IPS-18c (cell line): ENCODE results near the gene DMWD.

Experiments
- H3K4me3 ChIP-seq: 2 replicates; pipeline ENCODE4 v1.7.0; 2013; ENCODE audit warnings: low read depth, mild to moderate bottlenecking, low read length, moderate library complexity; ENCODE audit not compliant: insufficient read depth
- H3K9me3 ChIP-seq: one replicate; pipeline ENCODE4 v1.6.1; 2013; ENCODE audit warnings: mild to moderate bottlenecking, low read length, moderate library complexity; ENCODE audit not compliant: control insufficient read depth, insufficient read depth

DMWD gene, protein sequence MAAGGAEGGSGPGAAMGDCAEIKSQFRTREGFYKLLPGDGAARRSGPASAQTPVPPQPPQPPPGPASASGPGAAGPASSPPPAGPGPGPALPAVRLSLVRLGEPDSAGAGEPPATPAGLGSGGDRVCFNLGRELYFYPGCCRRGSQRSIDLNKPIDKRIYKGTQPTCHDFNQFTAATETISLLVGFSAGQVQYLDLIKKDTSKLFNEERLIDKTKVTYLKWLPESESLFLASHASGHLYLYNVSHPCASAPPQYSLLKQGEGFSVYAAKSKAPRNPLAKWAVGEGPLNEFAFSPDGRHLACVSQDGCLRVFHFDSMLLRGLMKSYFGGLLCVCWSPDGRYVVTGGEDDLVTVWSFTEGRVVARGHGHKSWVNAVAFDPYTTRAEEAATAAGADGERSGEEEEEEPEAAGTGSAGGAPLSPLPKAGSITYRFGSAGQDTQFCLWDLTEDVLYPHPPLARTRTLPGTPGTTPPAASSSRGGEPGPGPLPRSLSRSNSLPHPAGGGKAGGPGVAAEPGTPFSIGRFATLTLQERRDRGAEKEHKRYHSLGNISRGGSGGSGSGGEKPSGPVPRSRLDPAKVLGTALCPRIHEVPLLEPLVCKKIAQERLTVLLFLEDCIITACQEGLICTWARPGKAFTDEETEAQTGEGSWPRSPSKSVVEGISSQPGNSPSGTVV

DNA sequence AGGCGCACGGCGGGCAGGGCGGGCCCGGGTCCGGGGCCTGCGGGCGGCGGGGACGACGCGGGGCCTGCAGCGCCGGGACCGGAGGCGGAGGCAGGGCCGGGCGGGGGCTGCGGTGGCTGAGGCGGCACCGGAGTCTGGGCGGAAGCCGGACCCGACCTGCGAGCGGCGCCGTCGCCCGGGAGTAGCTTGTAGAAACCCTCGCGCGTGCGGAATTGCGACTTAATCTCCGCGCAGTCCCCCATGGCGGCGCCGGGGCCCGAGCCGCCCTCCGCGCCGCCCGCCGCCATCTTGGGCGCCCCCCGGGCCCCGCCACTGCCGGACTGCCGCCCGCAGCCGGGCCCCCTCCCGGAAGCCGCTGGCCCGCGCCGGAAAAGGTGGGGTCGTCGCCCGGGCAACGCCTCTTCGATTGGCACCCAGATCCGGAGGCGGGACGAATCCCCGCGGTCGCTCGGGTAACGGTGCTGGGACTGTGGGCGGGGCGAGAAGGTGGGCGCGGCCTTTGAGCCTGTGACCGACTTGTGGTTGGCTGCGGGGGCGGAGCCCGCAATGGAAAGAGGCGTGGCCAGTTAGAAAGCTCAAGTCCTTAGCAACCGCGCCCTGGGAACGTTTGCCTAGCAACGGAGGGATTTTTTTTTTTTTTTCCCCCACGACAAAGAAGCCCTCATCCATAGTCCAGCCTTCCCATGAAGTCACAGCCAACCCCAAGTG lies at the start of gene DMWD:
Gene DMWD (minus strand): TSS at position 376 of the 708 bp plus-strand sequence. CDS start 89 bp downstream, at position 287.
- Histone ChIP-seq H3K9me3 (no peaks in the 10 kb centered on the region), H3K4me3 (peak within 1 kb of the TSS; percentile 91)

DNA sequence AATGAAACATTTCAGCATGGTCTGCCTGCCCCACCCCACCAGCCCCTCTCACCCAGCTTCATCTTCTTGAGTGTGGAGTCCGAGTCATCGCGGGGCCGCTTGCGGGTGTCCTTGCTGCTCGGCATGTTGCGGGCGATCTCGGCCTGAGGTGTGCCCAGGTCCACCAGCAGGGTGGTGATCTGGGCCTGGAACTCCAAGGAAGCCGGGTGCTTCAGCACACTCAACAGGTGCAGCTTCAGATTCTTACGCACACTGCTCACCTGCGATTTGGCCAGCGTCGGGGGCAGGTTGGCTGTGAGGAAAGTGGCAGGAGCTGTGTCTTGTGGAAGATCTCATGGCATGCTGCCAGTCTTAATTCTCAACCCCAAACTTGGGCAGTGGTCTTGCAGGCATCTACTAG lies 49.6 kb upstream of the DMWD start:
- Histone ChIP-seq H3K4me3 (no peak overlapping the region), H3K9me3 (peaks cover 2% of the 10 kb centered on the region)

DNA sequence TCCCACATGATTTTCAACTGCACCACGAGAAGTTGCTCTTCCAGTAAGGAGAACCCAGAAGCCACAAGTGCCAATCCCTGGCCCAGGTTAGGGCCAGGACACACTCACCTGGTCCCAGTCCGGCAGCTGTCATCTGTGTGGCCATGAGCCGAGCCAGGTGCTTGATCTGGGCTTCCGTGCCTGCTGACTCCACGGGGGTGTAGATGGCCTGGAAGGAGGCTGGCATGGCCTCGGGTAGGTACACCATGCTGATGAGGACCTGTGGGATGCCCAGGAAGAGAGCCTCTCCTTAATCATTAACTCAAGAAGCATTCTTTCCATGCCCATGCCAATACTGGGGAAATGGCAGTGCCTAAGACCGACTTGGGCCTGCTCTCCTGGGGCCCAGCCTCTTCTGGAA lies 42.3 kb upstream of the DMWD start:
- no peaks in the 10 kb centered on the region for H3K9me3 ChIP-seq
- no peak overlapping the region for H3K4me3 ChIP-seq

DNA sequence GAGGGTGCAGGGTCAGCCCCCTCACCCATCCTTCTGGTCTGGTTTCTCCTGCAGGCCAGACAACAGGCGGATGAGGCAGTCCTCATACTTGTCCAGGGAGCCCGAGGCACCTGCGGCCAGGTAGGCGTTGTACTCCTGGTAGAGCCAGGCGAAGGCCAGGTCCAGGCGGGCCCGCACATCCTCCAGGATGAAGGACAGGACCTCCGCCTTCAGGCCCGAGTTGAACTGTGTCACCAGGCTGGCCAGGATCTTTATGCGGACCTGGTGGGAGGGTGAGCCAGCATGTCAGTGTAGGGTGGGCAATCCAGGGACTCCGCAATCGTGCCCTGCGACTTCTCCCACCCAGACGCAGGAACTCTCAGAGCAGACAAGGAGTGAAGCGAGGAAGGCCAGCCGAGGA lies 36.3 kb upstream of the DMWD start:
- H3K9me3 ChIP-seq, result no peaks in the 10 kb centered on the region
- H3K4me3 ChIP-seq, result no peak overlapping the region

DNA sequence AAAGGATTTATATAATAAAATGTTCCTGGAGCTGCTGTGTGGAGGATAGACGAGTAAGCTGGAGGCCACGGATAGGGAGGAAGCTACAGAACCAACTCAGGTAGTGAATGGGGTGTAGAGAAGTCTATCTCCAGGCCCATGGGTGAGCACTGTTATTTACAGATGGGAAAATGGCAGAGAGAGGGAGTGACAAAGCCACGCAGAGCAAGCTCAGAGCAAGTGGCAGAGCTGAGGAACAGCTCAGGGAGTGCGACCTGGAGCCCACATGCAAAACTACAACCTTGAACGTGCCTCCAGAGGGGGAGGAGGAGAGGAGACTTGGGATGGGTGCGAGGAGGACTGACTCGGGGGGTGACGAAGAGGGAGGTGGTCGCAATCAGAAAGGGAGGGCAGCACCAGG lies 35.9 kb upstream of the DMWD start:
- Histone ChIP-seq H3K4me3 (no peak overlapping the region), H3K9me3 (no peaks in the 10 kb centered on the region)

DNA sequence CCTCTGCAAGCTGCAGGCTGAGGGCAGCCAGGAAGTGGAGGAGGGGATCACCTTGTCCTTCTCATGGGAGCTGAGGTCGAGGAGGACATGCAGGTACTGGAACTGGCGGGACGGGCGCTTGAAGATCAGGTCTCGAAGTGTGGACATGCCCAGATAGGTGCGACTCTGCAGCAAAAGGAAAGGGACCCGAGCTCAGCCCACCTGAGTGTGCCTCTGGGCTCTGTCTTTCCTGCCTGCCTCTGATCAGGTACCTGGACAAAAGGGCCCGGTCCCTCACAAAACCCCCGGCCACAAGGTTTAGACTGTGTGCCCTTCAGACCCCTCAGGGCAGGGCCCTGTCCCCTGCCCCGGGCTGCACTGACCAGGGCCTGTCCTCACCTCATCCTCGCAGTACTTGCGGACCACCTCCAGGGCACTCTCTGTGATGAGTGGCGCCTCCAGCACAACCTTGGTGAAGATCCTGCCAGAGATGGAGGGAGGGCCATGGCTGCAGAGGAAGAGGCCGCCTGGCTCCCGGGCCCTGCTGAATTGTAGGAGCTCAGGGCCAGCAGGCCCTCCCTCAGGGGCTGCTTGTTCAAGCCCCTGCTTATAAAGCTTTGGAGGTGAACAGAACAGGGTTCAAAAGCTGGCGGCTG lies 34.9 kb upstream of the DMWD start:
- no peak overlapping the region for H3K4me3 ChIP-seq
- no peaks in the 10 kb centered on the region for H3K9me3 ChIP-seq

DNA sequence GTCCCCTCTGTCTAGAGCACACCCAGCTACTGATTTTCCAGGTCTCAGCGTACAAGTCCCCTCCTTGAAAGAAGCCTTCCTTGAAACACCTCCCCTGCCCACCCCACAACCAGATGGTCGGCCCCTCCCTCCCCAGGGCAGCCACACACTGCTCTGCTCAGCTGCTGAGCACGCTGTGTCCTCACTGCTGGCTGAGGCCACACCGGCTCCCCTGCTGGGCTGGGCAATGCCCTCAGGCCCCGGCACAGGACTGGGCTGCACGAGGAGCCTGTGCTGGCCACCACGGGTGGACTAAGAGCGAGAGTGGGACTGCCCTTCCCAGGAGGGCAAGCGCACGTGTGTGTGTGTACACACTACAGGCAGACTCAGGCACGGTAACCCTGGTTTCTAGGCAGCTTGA lies 34.3 kb upstream of the DMWD start:
- H3K9me3 ChIP-seq, result no peaks in the 10 kb centered on the region
- no peak overlapping the region for H3K4me3 ChIP-seq

DNA sequence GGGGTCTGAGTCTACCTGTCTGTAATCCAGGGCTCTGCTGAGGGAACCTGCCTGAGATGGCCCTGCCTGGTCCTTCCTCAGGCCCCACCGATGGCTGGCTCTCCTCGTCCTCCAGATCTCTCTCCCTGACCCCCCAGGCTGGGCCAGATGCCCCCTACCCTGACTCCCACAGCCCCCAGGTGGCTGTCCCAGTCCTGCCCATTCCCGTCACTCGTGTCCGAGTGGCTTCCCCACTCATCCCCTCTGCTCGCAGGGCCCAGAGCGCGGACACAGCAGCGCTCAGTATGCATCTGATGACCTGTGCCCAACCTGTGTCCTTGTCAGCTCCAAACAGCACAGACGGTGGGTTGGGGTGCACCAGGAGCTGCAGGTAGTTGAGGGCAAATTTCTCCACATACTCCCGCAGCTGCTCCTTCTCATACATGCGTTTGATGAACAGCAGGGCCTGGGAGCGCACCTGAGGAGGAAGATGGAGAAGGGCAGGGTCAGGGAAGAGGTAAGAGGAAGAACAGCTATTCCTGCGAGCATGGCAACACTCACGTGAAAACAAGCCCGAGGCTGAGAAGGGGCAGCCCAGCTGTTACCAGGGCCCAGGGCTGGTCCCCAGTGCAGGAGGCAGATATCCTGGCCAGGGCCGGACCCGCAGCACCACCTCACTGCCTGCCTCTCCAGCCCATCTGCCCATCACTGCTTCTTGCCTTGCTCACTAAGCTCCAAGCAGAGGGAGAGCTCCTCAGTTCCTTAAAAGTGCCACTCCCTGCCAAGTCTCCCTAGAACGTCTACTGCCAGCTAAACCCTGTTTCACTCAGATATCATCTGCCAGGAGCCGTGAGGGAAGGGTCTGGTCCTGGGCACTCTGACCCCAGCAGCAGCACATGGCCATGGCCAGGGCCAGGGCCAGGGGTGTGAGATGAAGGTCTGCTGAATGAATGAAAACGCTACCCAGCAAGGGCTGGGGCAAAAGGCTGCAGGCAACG lies 33.6 kb upstream of the DMWD start:
- no peaks in the 10 kb centered on the region for H3K9me3 ChIP-seq
- no peak overlapping the region for H3K4me3 ChIP-seq

DNA sequence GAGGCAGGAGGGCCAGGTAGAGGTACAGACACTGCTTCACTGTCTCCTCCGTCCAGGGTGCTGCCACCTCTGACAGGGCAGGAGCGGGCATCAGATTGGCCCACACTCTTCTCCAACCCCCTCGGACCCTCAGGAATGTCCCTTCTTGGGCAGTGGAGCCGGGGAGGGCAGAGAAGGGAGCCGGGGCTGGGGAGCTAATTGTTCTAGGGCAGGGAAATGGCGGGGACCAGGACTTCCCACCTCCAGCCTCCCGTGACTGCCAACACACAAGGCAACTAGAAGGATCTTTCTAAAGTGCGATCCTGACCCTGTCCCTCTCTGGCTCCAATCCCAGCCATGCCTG lies 32.6 kb upstream of the DMWD start:
- no peak overlapping the region for H3K4me3 ChIP-seq

DNA sequence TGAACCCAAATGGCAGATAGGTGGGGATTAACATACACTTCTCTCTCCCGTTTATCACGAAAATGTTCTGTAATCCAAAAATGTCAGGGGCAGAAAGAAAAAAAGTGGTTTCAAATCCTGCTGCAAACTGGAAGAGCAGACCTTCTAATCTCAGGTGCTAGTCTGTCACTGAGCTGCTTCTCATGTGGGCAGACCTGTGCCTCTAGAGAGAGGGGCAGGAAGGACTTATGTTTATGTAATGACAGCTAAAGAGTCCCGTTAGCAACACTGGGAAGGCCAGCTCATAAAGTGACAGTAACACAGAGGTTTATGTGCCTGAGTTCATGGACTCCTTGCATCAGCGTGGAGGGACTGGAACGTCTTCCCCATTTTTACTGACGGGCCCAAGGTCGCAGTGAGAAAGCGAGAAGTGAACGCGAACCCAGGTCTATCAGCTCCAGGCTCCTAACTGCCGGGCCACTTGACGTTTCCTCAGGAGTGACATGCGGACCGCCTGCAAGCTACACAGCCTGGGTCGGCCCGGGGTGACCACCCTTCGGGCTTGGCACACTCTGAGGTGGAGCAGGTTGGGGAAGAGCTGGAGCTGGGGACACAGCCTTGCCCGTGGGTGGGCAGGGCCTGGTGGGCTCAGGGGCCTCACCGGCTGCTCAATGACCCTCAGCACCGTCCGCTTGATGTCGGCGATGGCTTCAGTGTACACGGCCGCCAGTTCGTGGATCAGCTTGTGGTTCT lies 32.1 kb upstream of the DMWD start:
- Histone ChIP-seq H3K9me3 (no peaks in the 10 kb centered on the region), H3K4me3 (no peak overlapping the region)

More for the DNA sequence above, 32.6 kb upstream of the DMWD start:
- H3K9me3 ChIP-seq, result no peaks in the 10 kb centered on the region

DNA sequence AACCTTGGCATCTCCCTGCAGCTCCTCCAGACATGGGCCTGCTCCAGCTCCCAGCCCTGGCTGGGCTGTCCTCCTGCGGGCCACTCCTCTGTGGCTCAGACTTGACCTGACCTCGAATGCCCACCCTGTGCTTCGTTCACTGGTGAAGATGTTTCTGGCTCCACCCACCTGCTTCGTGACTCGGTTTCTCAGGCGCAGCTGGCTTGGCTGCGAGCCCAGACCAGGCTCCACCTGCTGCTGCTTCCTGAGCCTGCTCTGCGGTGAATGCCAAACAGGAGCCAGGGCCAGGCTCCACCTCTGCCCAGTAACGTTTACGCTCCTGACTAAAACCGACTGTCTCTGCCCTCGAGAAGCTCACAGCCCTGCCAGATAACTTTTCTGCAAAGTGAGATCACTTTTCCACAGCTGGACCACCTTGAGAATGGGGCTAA lies 31.4 kb upstream of the DMWD start:
- Histone ChIP-seq H3K9me3 (no peaks in the 10 kb centered on the region), H3K4me3 (no peak overlapping the region)

DNA sequence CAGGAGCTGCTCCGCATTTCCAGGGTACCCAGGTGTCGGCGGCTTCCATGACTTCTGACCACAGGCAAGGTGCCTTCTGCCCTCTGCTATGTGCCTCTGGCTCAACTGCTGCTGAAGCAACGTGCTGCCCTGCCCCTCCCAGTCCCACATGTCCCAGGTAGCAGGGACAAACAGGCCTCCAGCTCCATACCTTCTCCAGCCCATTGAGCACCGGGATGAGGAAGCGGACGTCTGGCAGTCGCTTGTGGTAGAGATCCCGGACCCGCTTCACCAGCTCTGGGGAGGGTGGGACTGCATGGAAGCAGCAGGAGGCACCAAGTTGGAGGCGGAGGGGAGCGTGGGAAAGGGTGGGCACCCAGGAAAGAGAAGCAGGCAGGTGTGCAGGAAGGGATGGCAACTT lies 30.5 kb upstream of the DMWD start:
- Histone ChIP-seq H3K4me3 (no peak overlapping the region), H3K9me3 (no peaks in the 10 kb centered on the region)

DNA sequence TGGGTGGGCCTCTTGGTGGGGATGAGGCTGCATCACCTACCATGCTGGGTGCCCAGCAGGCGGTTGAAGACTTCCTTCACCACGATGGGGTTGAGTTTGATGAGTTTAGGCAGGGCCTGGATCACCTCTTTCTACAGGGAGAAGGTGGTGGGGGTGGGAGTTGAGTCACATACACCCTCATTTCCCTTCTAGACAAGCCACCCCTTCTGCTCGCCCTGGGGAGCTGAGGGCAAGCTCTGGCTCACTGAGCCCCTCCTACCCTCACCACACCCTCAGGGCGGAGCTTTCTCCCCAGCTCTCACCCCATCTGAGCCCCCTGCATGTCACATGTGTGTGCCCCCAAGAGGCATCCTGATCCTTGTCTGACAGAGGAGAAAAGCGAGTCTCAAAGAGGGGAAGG lies 30.1 kb upstream of the DMWD start:
- no peaks in the 10 kb centered on the region for H3K9me3 ChIP-seq
- no peak overlapping the region for H3K4me3 ChIP-seq

DNA sequence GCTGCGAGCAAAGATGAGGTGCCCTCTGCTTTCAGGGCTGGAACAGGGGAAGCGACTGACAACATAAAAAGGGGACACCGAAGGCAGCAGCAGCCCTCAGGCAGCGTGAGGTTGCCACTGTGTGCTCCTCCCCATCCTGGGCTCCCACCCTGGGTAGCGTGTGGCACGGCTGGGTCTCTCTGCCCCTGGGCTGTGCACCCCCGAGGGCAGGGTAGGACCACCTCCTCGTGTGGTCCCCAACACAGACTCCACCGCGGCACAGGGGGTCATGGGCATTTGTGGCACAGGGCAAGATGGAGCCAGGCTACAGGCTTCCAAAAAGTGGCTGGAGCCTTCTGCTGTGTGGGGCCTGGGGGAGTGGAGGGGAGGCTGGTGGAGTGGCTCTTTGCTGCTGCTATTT lies 28.9 kb upstream of the DMWD start:
- no peaks in the 10 kb centered on the region for H3K9me3 ChIP-seq
- no peak overlapping the region for H3K4me3 ChIP-seq

DNA sequence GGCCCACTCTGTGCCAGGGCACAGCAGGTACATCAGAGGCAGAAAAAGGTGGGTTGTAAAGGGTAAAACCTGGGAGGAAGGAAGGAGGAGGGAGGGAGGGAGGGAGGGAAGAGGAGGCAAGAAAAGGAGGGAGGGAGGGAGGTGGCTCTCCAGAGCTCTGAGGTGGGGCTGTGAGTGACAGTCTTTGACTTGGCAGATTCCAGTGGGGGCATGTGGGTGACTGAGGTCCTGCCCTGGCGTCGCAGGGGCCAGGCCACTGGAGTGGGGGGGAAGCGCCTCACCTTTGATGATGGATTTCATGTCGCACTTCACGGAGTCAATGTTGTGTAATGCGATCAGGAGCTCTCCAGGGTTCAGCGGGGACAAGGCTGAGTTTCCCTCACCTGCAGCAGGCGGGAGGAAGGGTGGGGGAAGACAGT lies 28.5 kb upstream of the DMWD start:
- no peak overlapping the region for H3K4me3 ChIP-seq
- no peaks in the 10 kb centered on the region for H3K9me3 ChIP-seq

DNA sequence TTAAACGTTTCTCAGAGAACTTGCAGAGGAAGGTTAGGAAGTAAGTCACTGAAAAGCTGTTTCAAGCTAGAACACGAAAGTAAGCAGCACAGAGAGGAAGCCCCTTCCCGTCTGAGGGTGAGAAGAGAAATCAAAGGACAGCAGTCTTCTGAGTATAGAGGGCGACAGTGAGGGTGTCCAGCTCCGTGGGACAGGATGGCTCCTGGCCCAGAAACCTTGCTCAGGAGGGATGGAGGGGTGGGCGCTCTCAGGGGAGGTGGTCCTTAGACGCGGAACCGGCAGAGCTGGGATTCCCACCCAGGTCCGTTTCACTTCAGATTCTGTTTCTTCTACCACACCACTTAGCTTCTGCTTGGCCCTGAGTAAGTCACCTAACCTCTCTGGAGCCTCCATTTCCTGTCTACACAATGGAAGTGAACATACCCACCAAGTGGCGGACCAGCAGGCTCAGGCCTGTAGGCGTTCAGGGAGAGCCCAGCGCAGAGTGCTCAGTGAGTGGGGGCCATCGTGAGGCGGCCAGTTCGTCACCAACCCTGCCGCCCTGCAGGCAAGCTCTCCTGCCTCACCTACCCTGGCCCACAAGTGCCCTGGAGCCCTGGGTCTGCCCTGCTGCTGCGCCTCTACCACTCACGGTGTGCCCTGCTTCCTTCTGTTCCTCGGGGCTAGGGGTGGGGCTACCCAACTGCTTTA lies 27.9 kb upstream of the DMWD start:
- no peak overlapping the region for H3K4me3 ChIP-seq
- H3K9me3 ChIP-seq, result no peaks in the 10 kb centered on the region
